NCI-H1694 (cell line): ENCODE results near the gene HAO2.

Experiments
- DNase-seq: peaks from one replicate; lab custom pipeline; 2025; lab: John Stamatoyannopoulos, UW

HAO2 gene

DNA sequence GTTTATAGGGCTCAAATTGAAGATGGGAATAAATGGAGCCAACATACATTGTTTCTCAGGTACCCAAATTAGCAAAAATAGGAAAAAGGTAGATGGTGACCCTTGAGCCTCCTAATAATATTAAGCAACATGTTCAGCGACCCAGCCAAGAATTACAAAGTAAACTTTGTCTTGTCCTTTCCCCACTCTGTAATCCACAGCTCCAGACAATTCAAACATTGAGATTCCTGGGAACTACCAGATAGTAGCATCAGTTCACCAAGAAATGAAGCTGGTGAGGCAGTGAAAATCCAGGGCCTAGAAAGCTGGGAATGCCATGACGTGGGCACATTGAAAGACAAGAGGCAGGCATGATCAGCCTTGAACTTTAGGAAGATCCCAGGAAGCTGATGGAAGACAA, 11.7 kb downstream of the HAO2 start:
- no peak for DNase-seq

- no peak for DNase-seq
Observed at GRCh38 chr1:119380983-119381662, 12.5 kb downstream of the HAO2 start.

DNA sequence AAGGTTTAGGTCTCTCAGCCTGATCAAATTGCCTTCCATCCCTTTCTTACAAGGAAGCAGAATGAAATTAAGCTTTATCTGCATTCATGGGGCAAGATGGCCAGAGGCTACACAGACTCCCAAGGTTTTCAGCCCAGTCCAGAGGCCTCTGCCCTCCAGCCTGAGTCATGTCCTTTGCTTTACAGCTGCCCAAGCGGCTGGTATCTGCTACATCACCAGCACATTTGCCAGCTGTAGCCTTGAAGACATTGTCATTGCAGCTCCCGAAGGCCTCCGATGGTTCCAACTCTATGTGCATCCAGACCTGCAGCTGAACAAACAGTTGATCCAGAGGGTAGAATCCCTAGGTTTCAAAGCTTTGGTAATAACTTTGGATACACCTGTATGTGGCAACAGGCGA, 16.0 kb downstream of the HAO2 start:
- DNase-seq, result no peak

- no peak for DNase-seq
Observed at GRCh38 chr1:119385650-119386049, 17.1 kb downstream of the HAO2 start.

DNA sequence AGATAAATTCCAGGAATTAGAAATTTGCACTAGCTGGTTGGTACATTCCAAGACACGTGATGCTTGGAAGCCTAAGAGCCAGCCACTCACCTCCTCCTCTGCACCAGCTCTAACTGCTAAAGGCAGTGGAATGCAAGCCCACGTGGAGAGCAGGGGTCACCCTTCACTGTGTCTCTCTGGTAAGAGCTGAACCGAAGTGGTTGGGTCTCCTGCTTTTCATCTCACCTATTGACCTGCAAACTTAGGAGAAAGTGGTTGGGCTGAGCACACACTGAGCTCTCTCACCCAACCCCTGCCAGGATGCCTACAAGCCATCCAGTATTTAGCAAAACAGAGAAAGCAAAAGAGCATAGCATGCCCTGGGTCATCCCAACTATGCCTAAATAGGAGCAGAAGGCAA, 19.3 kb downstream of the HAO2 start:
- no peak for DNase-seq

GRCh38 chr1:119388450-119388849, 19.9 kb downstream of the HAO2 start:
- no peak for DNase-seq

DNA sequence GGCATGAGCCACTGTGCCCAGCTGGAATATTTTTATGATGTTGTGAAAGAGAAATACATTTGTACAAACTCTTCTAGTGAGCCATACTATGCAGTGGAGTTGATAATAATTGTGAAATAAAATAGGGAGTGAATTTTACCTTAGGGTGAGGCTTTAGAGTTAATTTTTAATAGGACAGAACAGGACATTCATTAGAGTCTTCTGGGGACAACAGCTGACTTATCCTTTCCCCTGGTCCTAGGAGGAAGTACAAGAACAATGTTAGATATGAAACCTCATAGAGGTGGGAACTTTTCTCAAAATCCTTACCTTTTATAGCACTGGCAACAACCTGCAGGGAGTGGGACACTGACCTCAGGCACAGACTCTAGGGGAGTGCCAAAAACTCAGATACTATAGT, 21.9 kb downstream of the HAO2 start:
- DNase-seq, result no peak

- no peak for DNase-seq
Observed at GRCh38 chr1:119391749-119392148, 23.2 kb downstream of the HAO2 start.

DNA sequence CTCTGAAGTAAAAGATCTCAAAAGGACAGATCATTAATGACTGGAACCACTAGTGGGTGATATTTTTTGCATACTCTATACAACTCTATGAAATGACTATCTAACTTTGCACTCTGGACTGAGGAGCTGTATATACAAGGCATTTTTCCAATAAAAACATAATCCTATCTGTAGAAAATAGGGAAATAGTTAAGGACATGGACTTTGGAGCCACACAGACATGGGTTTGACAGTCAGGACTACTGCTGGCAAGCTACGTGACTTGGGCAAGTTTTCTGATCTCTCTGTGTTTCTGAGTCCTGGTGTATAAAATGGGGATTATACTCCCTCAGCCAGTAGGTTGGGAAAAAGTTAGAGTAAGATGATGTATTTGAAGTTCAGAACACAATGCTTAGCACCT, 25.5 kb downstream of the HAO2 start:
- no peak for DNase-seq

- no peak for DNase-seq
Observed at GRCh38 chr1:119396982-119397381, 28.4 kb downstream of the HAO2 start.

- DNase-seq, result no peak
Observed at GRCh38 chr1:119397986-119398385, 29.4 kb downstream of the HAO2 start.

GRCh38 chr1:119404736-119405135, 36.2 kb downstream of the HAO2 start:
- no peak for DNase-seq

DNA sequence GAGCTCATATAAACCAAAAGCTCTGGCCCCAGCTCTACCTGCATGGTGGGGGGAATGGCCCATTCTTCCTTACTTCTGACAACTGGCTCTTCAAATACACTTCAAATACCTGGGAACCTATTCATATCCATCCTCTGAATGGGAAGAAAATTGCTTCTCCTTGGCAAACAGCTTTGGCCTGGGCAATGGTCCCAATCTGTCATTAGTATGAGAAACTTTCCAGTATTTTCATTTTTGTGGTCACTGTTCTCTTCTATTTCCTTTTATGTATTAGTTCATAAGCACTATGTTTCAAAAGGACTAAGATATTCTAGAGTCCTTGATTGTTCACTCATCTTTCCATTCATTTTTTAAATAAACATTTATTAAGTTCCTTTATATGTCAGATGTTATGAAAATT, 41.1 kb downstream of the HAO2 start:
- no peak for DNase-seq

GRCh38 chr1:119410961-119411360, 42.4 kb downstream of the HAO2 start:
- DNase-seq, result no peak

- DNase-seq, result no peak
Observed at GRCh38 chr1:119414950-119415349, 46.4 kb downstream of the HAO2 start, which contains the start of gene HSD3B2. TSS of gene HSD3B2 (plus strand) at chr1:119415150. CDS start at chr1:119415420, 270 bp downstream.

GRCh38 chr1:119416006-119416640, 47.5 kb downstream of the HAO2 start:
- DNase-seq, result no peak

DNA sequence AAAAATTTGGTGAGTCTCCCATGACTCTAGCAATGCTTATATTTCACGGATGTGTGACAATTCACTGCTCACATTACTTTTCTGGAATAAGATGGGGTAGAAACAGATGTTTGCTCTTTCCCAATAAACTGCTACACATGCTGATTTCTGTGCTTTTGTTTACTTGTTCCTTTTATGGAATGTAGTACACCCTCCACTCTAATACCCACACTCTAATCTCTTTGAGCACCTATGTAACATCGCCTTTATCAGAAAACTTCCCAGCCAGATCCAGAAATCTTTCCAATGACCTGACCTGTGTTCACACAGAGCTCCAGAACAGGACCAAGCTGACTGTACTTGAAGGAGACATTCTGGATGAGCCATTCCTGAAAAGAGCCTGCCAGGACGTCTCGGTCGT, 50.5 kb downstream of the HAO2 start:
- DNase-seq, result no peak

- DNase-seq, result no peak
Observed at GRCh38 chr1:119420638-119421037, 52.1 kb downstream of the HAO2 start.

DNA sequence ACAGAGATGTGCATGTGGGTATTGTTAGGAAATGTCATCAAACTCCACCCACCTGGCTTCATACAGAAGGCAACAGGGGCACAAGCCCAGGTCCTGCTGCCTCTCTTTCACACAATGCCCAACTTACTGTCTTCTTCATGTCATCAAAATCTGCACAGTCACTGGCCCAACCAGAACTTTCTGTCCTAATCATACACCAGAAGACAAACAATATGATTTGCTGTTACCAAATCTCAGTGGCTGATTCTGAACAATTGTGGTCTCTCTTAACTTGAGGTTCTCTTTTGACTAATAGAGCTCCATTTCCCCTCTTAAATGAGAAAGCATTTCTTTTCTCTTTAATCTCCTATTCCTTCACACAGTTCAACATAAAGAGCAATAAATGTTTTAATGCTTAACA, 54.0 kb downstream of the HAO2 start:
- no peak for DNase-seq

- DNase-seq, result no peak
Observed at GRCh38 chr1:119428991-119429390, 60.4 kb downstream of the HAO2 start.

DNA sequence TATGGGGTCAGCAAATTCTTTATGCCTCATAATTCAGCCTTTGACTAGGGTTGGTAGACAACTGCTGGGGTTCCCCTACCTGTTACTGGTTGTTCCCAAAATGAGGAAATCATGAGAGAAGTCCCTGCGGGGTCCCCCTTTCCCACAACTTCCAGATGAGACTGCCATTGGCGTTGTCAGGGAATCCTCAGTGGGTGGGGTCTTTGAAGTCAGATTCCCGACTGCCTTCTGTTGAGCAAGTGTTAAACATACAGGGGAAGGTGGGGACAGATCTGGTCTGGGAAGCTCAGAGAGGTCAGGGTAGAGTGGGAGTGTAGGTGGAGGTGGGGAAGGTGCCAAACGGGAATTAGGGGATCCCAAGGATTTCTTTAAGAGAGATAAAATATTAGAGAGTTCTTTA, 61.1 kb downstream of the HAO2 start:
- no peak for DNase-seq

DNA sequence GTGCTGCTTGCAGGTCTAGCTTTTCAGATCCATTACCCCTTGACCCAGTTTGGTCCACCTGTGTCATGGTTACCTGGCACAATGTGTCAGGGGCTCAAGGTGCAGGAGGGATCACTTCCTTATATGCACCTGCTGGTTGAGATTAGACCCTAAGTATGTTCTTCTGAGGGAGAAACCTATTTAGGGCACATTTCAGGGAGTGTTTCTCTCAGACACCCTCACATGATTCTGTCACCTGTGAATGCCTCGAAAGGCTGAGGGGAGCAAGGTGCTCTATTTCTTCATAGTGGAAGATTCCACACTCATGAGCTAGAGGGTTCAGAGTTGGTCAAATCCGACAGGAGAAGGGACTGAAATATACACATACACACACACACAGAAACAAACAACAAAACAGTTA, 61.9 kb downstream of the HAO2 start:
- DNase-seq, result no peak

DNA sequence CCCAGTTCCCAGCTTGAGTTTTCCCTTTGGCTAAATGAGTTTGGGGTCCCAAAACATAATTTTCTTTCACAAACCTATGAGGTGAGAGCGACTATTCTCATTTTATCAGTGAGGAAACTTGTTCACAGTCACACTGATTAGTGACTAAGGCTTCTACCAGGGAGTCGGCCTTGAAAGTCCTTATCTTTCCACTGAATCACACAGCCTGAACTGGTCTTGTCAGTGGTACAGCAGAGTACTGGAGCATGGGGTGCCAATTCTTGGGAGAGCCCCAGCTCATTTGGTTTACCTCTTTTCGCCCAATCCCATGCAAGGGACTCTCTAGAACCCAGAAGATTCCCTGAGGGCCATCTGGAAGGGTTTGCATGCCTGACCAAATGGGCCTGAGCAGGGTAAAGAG, 63.3 kb downstream of the HAO2 start:
- no peak for DNase-seq

DNA sequence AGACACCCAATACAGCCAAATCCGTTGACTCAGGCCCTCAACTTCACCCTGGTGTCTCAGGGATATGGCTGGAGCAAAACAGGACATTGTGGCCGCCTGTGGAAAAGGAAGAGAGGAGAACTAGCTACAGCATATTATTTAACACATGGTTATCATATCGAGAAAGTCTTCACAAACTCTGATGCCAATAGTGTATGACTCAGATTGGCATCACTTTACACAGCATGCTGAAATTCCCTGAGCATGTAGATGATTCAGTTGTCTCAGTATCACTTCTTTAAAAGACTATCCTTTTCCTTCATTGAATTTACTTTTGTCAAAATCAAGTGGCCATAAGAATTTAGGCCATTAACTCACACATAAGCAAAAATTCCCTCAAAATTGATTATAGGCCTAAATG, 66.5 kb downstream of the HAO2 start:
- no peak for DNase-seq
